IMR-90 (cell line): ENCODE data around the gene HPN. TPM values are rescaled to one million over a fixed set of nuclear protein-coding genes. Genes with fewer than 3 reads are reported as not detected.
"Not testable (repeated sequence)": the region's sequence is repeated elsewhere in the genome, so short reads cannot be mapped to it uniquely, and the experiment has no call there.

Experiments used
- ATAC-seq: fragments of 200-7000 bp; cut with Tn5 transposase; 2 replicates; pipeline ENCODE4 v1.9.1; 2020; ENCODE audit warnings: low read depth, mild to moderate bottlenecking, moderate library complexity
- BruUV-seq: library from RNA; stranded (reverse); fragments of 400-500 nt; replicated peaks from 2 replicates; lab custom pipeline; 2021; lab: Mats Ljungman, UMichigan
- CTCF ChIA-PET: fragments of 300-600 bp; formaldehyde crosslinking; extraction: SDS; loops from one replicate; lab custom pipeline; 2021; ENCODE audit warnings: antibody characterized with exemption; lab: Yijun Ruan, JAX
- POLR2A ChIA-PET: fragments of 300-600 bp; sonication (Branson Sonifier 250); formaldehyde crosslinking; loops from one replicate; lab custom pipeline; 2022; ENCODE audit warnings: antibody characterized with exemption; ENCODE audit not compliant: unreplicated experiment; lab: Charles Lee
- DNase-seq: peaks from one replicate; pipeline ENCODE4 v3.0.0; 2013
- H2AFZ ChIP-seq: replicated peaks from 2 replicates; pipeline ENCODE3; 2013; ENCODE audit warnings: low read length, mild to moderate bottlenecking; ENCODE audit not compliant: poor library complexity
- H2AK5ac ChIP-seq: 2 replicates; pipeline ENCODE4 v1.6.1; 2013; ENCODE audit warnings: low read depth, low read length, inconsistent platforms
- H2AK9ac ChIP-seq: replicated peaks from 2 replicates; pipeline ENCODE3; 2013; ENCODE audit warnings: mild to moderate bottlenecking, low read depth, low read length, moderate library complexity; ENCODE audit not compliant: poor library complexity
- H2BK120ac ChIP-seq: 2 replicates; pipeline ENCODE4 v1.6.1; 2013; ENCODE audit warnings: low read depth, low read length, inconsistent platforms
- H2BK15ac ChIP-seq: 3 replicates; pipeline ENCODE4 v1.6.1; 2013; ENCODE audit warnings: low read depth, low read length, inconsistent platforms
- H2BK20ac ChIP-seq: 2 replicates; pipeline ENCODE4 v1.6.1; 2013; ENCODE audit warnings: low read depth, mild to moderate bottlenecking, inconsistent platforms, low read length, moderate library complexity
- H2BK5ac ChIP-seq: 2 replicates; pipeline ENCODE4 v1.6.1; 2013; ENCODE audit warnings: mild to moderate bottlenecking, low read depth, low read length, inconsistent platforms; ENCODE audit not compliant: poor library complexity, severe bottlenecking
- H3K14ac ChIP-seq: replicated peaks from 2 replicates; pipeline ENCODE4 v1.6.1; 2013; ENCODE audit warnings: low read depth, low read length, inconsistent platforms
- H3K18ac ChIP-seq: 2 replicates; pipeline ENCODE4 v1.6.1; 2013; ENCODE audit warnings: low read depth, low read length, control low read depth
- H3K23ac ChIP-seq: 2 replicates; pipeline ENCODE4 v1.6.1; 2013; ENCODE audit warnings: low read depth, low read length, inconsistent platforms
- H3K27ac ChIP-seq: 2 replicates; pipeline ENCODE4 v1.5.1; 2013; ENCODE audit warnings: mild to moderate bottlenecking, control low read depth, low read length; ENCODE audit not compliant: insufficient read depth
- H3K27me3 ChIP-seq: 2 replicates; pipeline ENCODE4 v1.6.1; 2013; ENCODE audit warnings: low read length; ENCODE audit not compliant: control insufficient read depth, insufficient read depth
- H3K36me3 ChIP-seq: 2 replicates; pipeline ENCODE4 v1.6.1; 2013; ENCODE audit warnings: low read length, mixed read lengths; ENCODE audit not compliant: control insufficient read depth, insufficient read depth
- H3K4ac ChIP-seq: 2 replicates; pipeline ENCODE4 v1.6.1; 2013; ENCODE audit warnings: low read depth, low read length, inconsistent platforms
- H3K4me1 ChIP-seq: 2 replicates; pipeline ENCODE4 v1.6.1; 2013; ENCODE audit warnings: low read length, mixed read lengths; ENCODE audit not compliant: control insufficient read depth, insufficient read depth
- H3K4me2 ChIP-seq: 2 replicates; pipeline ENCODE4 v1.6.1; 2013; ENCODE audit warnings: low read depth, mild to moderate bottlenecking, control low read depth, low read length, moderate library complexity
- H3K4me3 ChIP-seq: 2 replicates; pipeline ENCODE4 v1.5.1; 2013; ENCODE audit warnings: low read depth, mild to moderate bottlenecking, control low read depth, low read length, moderate library complexity; ENCODE audit not compliant: insufficient read depth
- H3K56ac ChIP-seq: 2 replicates; pipeline ENCODE4 v1.6.1; 2013; ENCODE audit warnings: low read length, inconsistent platforms; ENCODE audit not compliant: insufficient read depth; ENCODE audit errors: extremely low read depth
- H3K79me1 ChIP-seq, 2 experiments: 2 replicates each; pipeline ENCODE4 v1.6.1; 2013; ENCODE audit warnings: low read length in 2 of 2, inconsistent platforms in 1 of 2, low read depth in 1 of 2
- H3K9ac ChIP-seq: 2 replicates; pipeline ENCODE4 v1.6.1; 2013; ENCODE audit warnings: low read depth, low read length, control low read depth
- H3K9me1 ChIP-seq: 2 replicates; pipeline ENCODE4 v1.6.1; 2013; ENCODE audit warnings: low read length, inconsistent platforms; ENCODE audit not compliant: insufficient read depth
- H3K9me3 ChIP-seq: 2 replicates; pipeline ENCODE4 v1.6.1; 2013; ENCODE audit warnings: low read length; ENCODE audit not compliant: control insufficient read depth, insufficient read depth
- H4K20me1 ChIP-seq: 2 replicates; pipeline ENCODE4 v1.6.1; 2013; ENCODE audit warnings: low read length, inconsistent platforms; ENCODE audit not compliant: insufficient read depth
- H4K5ac ChIP-seq: 2 replicates; pipeline ENCODE4 v1.6.1; 2013; ENCODE audit warnings: mild to moderate bottlenecking, low read depth, low read length, control low read depth
- H4K8ac ChIP-seq, 2 experiments: 2 replicates each; pipeline ENCODE4 v1.6.1; 2013; ENCODE audit warnings: low read depth in 2 of 2, low read length in 2 of 2, control low read depth in 1 of 2, inconsistent platforms in 1 of 2
- H4K91ac ChIP-seq: 2 replicates; pipeline ENCODE4 v1.6.1; 2013; ENCODE audit warnings: low read depth, low read length, inconsistent platforms; ENCODE audit not compliant: insufficient read depth
- WGBS, 2 experiments: methylation state at CpG; one replicate each; pipeline versions ENCODE4 v1.1.5 to v1.1.7; 2013; ENCODE audit warnings: missing lambda C conversion rate in 2 of 2; ENCODE audit not compliant: insufficient read length in 1 of 2; ENCODE audit errors: extremely low coverage in 2 of 2; 5-methylcytosine and 5-hydroxymethylcytosine counted together
- dilution Hi-C: fragments of 300-500 bp; cut with HindIII; formaldehyde crosslinking; loops from one replicate; pipeline ENCODE4 v1.14.3; 2018; ENCODE audit warnings: low sequenced_read_pairs; ENCODE audit not compliant: unreplicated experiment
- in situ Hi-C: fragments of 300-500 bp; cut with MboI; formaldehyde crosslinking; loops from 3 replicates; pipeline ENCODE4 v1.14.3; 2019; ENCODE audit warnings: low sequenced_read_pairs, inconsistent platforms, mixed read lengths
- intact Hi-C: fragments of 100-400 bp; cut with micrococcal nuclease; formaldehyde crosslinking; loops from 2 replicates; pipeline ENCODE4 v1.10.0; 2022
- polyA plus RNA-seq, 3 experiments: library from polyadenylated mRNA; depleted of rRNA; stranded (reverse); fragments of >200 nt; gene quantifications; 2 replicates each; pipeline ENCODE4 v1.2.3, GENCODE V29; 2012; ENCODE audit warnings: low replicate concordance in 1 of 3
- total RNA-seq: library from RNA; depleted of rRNA; stranded (reverse); fragments of >200 nt; gene quantifications from 2 replicates; pipeline ENCODE4 v1.2.3, GENCODE V29; 2012
- TF ChIP-seq, protein P1 (sequence below): fragments of 150-350 bp; IDR thresholded peaks from 2 replicates; pipeline ENCODE4 v1.6.1; 2017; ENCODE audit warnings: mild to moderate bottlenecking, antibody characterized with exemption, low read length, low read depth

The HPN gene
- total and polyA plus RNA-seq, 2 of the 4 experiments (the other 2 are of a cell fraction): not detected

DNA sequence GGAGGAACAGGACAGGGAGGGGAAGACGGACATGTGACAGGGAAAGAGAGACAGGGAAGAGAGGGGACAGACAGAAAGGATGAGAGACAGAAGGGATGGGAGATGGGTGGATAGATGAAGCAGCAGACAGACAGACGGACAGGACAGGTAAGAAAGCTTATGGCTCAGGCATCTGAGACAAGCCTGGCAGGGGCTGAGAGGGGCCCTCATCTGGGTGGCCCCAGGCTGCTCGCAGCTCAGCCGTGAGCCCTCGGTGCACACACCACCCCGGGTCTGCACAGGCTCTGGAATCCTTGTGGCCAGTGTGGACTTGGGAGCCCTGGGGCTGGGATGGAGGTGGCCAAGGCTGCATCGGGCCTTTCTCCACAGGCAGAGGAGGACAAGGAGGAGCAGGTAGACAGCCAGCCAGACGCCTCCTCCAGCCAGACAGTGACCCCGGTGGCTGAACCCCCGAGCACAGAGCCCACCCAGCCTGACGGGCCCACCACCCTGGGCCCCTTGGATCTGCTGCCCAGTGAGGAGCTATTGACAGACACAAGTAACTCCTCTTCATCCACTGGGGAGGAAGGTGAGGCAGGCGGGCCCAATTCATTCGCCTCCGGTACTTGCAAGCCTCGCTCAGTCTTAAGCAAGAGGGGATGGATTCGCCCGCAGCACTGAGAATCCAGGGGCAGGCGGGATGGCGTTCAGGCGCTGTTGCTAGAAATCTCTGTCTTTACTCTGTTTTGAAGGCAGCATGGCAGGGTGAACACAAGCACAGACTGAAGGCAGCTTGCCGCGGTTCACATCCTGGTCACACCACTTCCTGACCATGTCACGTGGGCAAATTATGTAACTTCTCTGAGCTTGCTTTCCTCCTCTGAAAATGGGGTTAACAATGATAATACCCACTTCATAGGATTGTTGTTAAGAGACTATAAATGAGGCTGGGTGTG, 27.4 kb upstream of the HPN start:
- Histone ChIP-seq H3K27ac (no peak overlapping the region), H2BK20ac (no peak overlapping the region), H2AFZ (no peak overlapping the region), H3K4me1 (no peaks in the 10 kb centered on the region), H3K27me3 (no peaks in the 10 kb centered on the region), H4K20me1 (peaks cover 9% of the 10 kb centered on the region; the same call in 1 of the 2 replicates), H3K9me3 (no peaks in the 10 kb centered on the region), H3K56ac (no peak overlapping the region), H3K36me3 (peaks cover 77% of the 10 kb centered on the region), H3K79me1 (peaks cover 0 to 24% of the 10 kb centered on the region in 2 experiments; a peak in 3 of 4 replicates), H4K5ac (no peak overlapping the region), H4K91ac (no peak overlapping the region), H3K23ac (no peak overlapping the region), H3K4ac (no peak overlapping the region), H2BK15ac (no peak overlapping the region), H3K18ac (no peak overlapping the region), H3K4me3 (no peak overlapping the region), H3K9ac (no peak overlapping the region), H3K14ac (no peak overlapping the region), H2AK5ac (no peak overlapping the region), H4K8ac (no peak overlapping the region), H2AK9ac (no peak overlapping the region), H3K9me1 (no peaks in the 10 kb centered on the region; the same call in 1 of the 2 replicates), H3K4me2 (no peak overlapping the region), H2BK120ac (no peak overlapping the region), H2BK5ac (no peak overlapping the region)
- ChIA-PET POLR2A (no interaction called here), CTCF (no interaction called here)
- BruUV-seq: no TSS peak
- WGBS, 2 experiments: 96% methylated on average over 5 of the region's 23 CpGs; no CpG with 5 or more reads in 1 of the 2 experiments
- no peak for ATAC-seq
- dilution Hi-C loops (no loop called here), in situ Hi-C loops (no loop called here), intact Hi-C loops (loop anchor here (1.0 kb wide), 1 partner anchor 41 kb away; no protein-coding TSS in a partner anchor)
- no peak for DNase-seq
- TF ChIP-seq, protein P1, sequence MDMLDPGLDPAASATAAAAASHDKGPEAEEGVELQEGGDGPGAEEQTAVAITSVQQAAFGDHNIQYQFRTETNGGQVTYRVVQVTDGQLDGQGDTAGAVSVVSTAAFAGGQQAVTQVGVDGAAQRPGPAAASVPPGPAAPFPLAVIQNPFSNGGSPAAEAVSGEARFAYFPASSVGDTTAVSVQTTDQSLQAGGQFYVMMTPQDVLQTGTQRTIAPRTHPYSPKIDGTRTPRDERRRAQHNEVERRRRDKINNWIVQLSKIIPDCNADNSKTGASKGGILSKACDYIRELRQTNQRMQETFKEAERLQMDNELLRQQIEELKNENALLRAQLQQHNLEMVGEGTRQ: no peak

DNA sequence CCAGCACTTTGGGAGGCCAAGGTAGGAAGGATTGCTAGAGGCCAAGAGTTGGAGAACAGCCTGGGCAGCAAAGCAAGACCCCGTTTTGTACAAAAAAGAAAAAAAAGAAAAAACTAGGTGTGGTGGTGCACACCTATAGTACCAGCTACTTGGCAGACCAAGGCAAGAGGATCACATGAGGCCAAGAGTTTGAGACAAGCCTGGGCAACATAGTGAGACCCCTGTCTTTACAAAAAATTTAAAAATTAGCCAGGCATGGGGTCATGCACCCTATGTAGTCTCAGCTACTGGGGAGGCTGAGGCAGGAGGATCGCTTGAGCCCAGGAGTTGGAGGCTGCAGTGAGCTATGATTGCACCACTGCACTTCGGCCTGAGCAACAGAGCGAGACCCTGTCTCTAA, 26.7 kb upstream of the HPN start:
- H2BK15ac ChIP-seq, intact Hi-C loops, H3K4me3 ChIP-seq, H4K20me1 ChIP-seq, H3K4me2 ChIP-seq, H2BK5ac ChIP-seq, H3K18ac ChIP-seq, CTCF ChIA-PET, BruUV-seq, H3K56ac ChIP-seq, POLR2A ChIA-PET, H3K4me1 ChIP-seq, dilution Hi-C loops, H3K9ac ChIP-seq, H3K14ac ChIP-seq, H2AFZ ChIP-seq, H2BK120ac ChIP-seq, H3K9me1 ChIP-seq, DNase-seq, H4K5ac ChIP-seq, H3K9me3 ChIP-seq, ATAC-seq, H2AK5ac ChIP-seq, H4K91ac ChIP-seq, H3K23ac ChIP-seq, H3K4ac ChIP-seq, H2AK9ac ChIP-seq, H2BK20ac ChIP-seq, in situ Hi-C loops, H4K8ac ChIP-seq, H3K27me3 ChIP-seq, H3K27ac ChIP-seq: not testable (repeated sequence)
- Histone ChIP-seq H3K36me3 (peaks cover 77% of the 10 kb centered on the region), H3K79me1 (peaks cover 0 to 18% of the 10 kb centered on the region in 2 experiments; a peak in 3 of 4 replicates)
- no CpG with 5 or more reads among the region's 4 CpGs for whole genome bisulfite sequencing, 2 experiments
